Liver (tissue), 3 donors: Measurements from ENCODE around the gene MSI2.

ENCODE experiments used
- ATF3 ChIP-seq: IDR thresholded peaks from 2 replicates; pipeline ENCODE4 v1.6.1; 2016; ENCODE audit warnings: antibody characterized with exemption
- EGR1 ChIP-seq, 2 donors: IDR thresholded peaks; 2 replicates each; pipeline ENCODE4 v1.6.1; 2016 to 2018; ENCODE audit warnings: antibody characterized with exemption in 2 of 2, low read depth in 2 of 2
- FOXA1 ChIP-seq: IDR thresholded peaks from 2 replicates; pipeline ENCODE4 v1.6.1; 2016; ENCODE audit warnings: antibody characterized with exemption
- JUND ChIP-seq, 2 donors: IDR thresholded peaks; 2 replicates each; pipeline ENCODE4 v1.6.1; 2016; ENCODE audit warnings: antibody characterized with exemption in 2 of 2
- SP1 ChIP-seq: IDR thresholded peaks from 2 replicates; pipeline ENCODE4 v1.6.1; 2018; ENCODE audit warnings: antibody characterized with exemption, mild to moderate bottlenecking
- YY1 ChIP-seq: IDR thresholded peaks from 2 replicates; pipeline ENCODE4 v1.6.1; 2016; ENCODE audit warnings: antibody characterized with exemption, mild to moderate bottlenecking
- TF ChIP-seq, protein P1 (sequence below): fragments of 150-350 bp; IDR thresholded peaks from 2 replicates; pipeline ENCODE4 v1.5.1; 2017; ENCODE audit warnings: improper control_type of control experiment, low read depth, low read length; ENCODE audit not compliant: missing input control
- donor health status: healthy.
- donor health status: healthy.

DNA sequence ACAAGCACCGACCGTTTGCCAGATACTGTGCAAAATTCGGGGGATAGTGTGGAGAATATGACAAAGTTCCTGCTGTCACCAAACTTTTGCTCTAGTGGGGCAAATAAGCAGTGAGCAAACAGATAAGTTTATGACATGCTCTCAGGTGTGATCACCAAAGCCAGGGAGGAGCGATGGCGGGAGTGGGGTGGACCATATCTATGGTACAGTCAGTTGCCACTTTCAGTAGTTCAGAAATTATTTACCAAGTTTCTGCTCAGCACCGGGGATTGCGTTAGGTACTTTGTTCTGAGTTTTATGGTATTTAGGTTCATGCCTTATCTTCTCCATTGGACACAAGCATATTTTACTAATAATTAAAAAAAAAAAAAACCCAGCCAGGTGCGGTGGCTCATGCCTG is 11.9 kb downstream of the MSI2 start:
- TF ChIP-seq, protein P1, sequence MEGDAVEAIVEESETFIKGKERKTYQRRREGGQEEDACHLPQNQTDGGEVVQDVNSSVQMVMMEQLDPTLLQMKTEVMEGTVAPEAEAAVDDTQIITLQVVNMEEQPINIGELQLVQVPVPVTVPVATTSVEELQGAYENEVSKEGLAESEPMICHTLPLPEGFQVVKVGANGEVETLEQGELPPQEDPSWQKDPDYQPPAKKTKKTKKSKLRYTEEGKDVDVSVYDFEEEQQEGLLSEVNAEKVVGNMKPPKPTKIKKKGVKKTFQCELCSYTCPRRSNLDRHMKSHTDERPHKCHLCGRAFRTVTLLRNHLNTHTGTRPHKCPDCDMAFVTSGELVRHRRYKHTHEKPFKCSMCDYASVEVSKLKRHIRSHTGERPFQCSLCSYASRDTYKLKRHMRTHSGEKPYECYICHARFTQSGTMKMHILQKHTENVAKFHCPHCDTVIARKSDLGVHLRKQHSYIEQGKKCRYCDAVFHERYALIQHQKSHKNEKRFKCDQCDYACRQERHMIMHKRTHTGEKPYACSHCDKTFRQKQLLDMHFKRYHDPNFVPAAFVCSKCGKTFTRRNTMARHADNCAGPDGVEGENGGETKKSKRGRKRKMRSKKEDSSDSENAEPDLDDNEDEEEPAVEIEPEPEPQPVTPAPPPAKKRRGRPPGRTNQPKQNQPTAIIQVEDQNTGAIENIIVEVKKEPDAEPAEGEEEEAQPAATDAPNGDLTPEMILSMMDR, result no peak
- TF ChIP-seq ATF3, result no peak
- TF ChIP-seq YY1, result no peak
- TF ChIP-seq SP1, result no peak
- TF ChIP-seq JUND (IDR thresholded peaks at IDR 0.05), result no peak
- TF ChIP-seq FOXA1, result no peak
- no peak for TF ChIP-seq EGR1 (IDR thresholded peaks at IDR 0.05; ENCODE audit: low read depth in 2 of 2)
